Mucosa of descending colon (tissue), 3 donors: ENCODE measurements around the gene CLEC16A. TPM values are rescaled to one million over a fixed set of nuclear protein-coding genes. Genes with fewer than 3 reads are reported as not detected.
A peak's percentile ranks its signal among the peaks of the same experiment; 100 is the strongest.

ENCODE experiments used
- ATAC-seq: fragments of 200-7000 bp; cut with Tn5 transposase; one replicate; pipeline ENCODE4 v1.9.1; 2020; ENCODE audit warnings: mild to moderate bottlenecking, moderate library complexity
- DNase-seq, 3 donors: peaks; one replicate each; pipeline ENCODE4 v3.0.0-alpha.2; 2020
- H3K36me3 ChIP-seq: fragments of 200-600 bp; one replicate; pipeline ENCODE4 v1.8.0; 2021; ENCODE audit warnings: low read depth, mild to moderate bottlenecking
- H3K4me1 ChIP-seq: fragments of 200-600 bp; one replicate; pipeline ENCODE4 v1.8.0; 2021; ENCODE audit warnings: low read depth, mild to moderate bottlenecking
- H3K4me3 ChIP-seq: fragments of 200-600 bp; one replicate; pipeline ENCODE4 v1.8.0; 2021; ENCODE audit warnings: mild to moderate bottlenecking
- H3K9me3 ChIP-seq: fragments of 200-600 bp; one replicate; pipeline ENCODE4 v1.8.0; 2021; ENCODE audit warnings: mild to moderate bottlenecking
- CTCF ChIP-seq: fragments of 200-600 bp; IDR thresholded peaks from one replicate; pipeline ENCODE4 v1.8.0; 2022; ENCODE audit warnings: antibody characterized with exemption, mild to moderate bottlenecking
- intact Hi-C, 2 donors: fragments of 100-400 bp; cut with DNase I in 1 of 2; cut with micrococcal nuclease in 1 of 2; formaldehyde crosslinking; loops; one replicate each; pipeline versions ENCODE4 v1.11.0 to v1.11.1; 2022; cut with DNase I, micrococcal nuclease
- long read RNA-seq, 2 donors: library from polyadenylated mRNA; unstranded; transcript quantifications; one replicate each; pipeline ENCODE4 v2.0.0, GENCODE V29; 2019 to 2021
- total RNA-seq, 3 donors: library from RNA; stranded (reverse); fragmentation: NEBNext Ultra II Directional in 2 of 3; extraction: Animal tissue kit (Norgen Biotek cat#: 25700) in 2 of 3; gene quantifications; one replicate each; pipeline versions ENCODE4 v1.2.1 to v1.2.4, GENCODE V29; 2021 to 2023
- donor health status: DM: no; HTN: no; CAD: no; lungs with moderate emphysema.
- donor health status: DM: no; HTN: no; CAD: no.
- donor health status: DM: no; HTN: yes; CAD: no.

Gene CLEC16A
- 10 to 100 TPM; 30.3 to 38.1 (median 37.1) TPM for total RNA-seq
- long read RNA-seq, donor 1, partial matches to known transcripts = 7 of 21 reads
- long read RNA-seq, donor 1, other reads (novel, unspliced or antisense) = 14 of 21 reads
- long read RNA-seq, donor 2, partial matches to known transcripts = 2 of 11 reads
- long read RNA-seq, donor 2, other reads (novel, unspliced or antisense) = 9 of 11 reads

DNA sequence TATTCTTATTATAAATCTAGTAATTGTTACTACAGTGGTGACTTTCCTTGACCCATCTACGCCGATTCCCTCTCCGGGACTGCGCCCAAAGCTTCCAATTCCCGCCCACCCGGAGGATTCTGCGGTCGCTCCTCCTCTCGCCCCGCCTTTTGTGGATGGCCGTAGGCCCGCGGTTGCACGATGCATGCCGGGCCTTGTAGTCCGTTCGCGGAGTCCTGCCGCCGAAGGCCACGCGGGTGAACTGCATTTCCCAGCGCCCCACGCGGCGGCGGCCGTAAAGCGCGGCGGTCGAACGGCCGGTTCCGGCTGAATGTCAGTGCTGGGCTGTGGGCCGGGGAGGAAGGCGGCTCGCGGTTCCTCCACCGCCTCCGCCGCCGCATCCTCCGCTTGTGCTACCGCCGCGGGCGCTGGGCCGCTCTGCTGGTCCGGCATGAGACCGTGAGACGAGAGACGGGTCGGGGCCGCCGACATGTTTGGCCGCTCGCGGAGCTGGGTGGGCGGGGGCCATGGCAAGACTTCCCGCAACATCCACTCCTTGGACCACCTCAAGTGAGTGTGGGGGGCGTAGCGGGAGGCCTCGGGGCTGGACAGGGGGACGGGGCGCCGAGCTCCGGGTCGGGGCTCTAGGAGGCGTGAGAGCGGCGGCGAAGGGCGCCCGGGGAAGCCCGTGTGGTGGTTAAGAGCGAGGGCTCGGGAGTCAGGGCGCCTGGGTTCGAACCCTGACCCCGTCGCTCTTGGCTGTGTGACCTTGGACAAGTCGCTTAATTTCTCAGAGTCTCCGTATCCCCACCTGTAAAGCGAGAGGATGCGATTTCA lies at the start of gene CLEC16A:
Gene CLEC16A, plus strand, starts transcription at position 316 of the 816 bp plus-strand sequence. Its CDS starts 154 bp downstream, at position 470.
- H3K9me3 ChIP-seq = no peaks in the 10 kb centered on the region
- peak within 1 kb of the TSS; percentile 90 for H3K4me3 ChIP-seq
- H3K4me1 ChIP-seq = peaks cover 41% of the 10 kb centered on the region
- peak; percentile 83 for ATAC-seq
- peak; percentile 98 to 99 (median 98) for DNase-seq
- H3K36me3 ChIP-seq = no peaks in the 10 kb centered on the region
- TF ChIP-seq CTCF = peak; percentile 18
- intact Hi-C loops = no loop called here

- H3K4me1 ChIP-seq = no peaks in the 10 kb centered on the region
- peak in 2 of 3 donors; percentile 64 to 68 for DNase-seq
- no peaks in the 10 kb centered on the region for H3K9me3 ChIP-seq
- no peak overlapping the region for H3K4me3 ChIP-seq
- peak; percentile 37 for ATAC-seq
- intact Hi-C loops = no loop called here
- H3K36me3 ChIP-seq = no peaks in the 10 kb centered on the region
- no peak for TF ChIP-seq CTCF
Observed at GRCh38 chr16:10895053-10895946, 49.1 kb upstream of the CLEC16A start.

DNA sequence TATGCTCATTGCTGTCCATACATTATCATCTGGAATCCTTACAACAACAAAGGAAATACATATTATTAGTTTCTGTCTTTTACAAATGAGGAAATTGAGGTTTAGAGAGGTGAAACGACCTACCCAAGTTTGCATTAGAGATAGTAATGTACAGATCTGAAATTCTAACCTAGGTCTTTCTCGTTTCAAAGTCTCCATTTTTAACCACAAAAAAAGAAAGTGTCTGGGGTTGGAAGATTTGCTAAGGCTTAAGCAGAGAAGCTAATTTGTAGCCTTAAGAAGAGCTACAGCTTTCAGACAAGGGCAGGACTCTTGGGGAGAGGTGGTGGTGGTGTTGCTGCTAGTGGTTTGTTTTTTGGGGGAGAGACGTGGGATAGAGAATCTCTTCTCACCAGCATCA lies 48.2 kb upstream of the CLEC16A start:
- Histone ChIP-seq H3K4me3 (no peak overlapping the region), H3K36me3 (no peaks in the 10 kb centered on the region), H3K9me3 (no peaks in the 10 kb centered on the region), H3K4me1 (no peaks in the 10 kb centered on the region)
- intact Hi-C loops = no loop called here
- DNase-seq = no peak
- no peak for ATAC-seq
- TF ChIP-seq CTCF = no peak

DNA sequence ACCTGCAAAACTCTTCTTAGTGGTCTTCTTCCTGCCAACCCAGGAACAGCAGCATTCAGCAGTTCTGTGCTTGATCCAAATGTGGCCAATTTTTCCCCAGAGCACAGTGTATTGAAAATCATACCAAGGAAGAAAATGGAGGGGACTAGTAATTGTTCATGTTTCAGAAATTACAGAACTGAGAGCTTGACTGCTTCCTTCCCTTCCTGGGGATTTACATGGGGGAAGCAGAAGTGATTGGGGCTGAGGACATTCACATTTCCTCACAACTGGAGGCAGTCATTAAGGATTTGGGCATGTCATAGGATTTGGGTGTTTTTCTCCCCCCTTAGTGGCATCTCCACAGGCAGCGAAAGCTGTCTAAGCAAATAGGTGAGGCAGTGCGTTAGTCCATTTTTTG lies 47.6 kb upstream of the CLEC16A start:
- intact Hi-C loops = no loop called here
- DNase-seq (no peak), ATAC-seq (no peak)
- H3K36me3 ChIP-seq = no peaks in the 10 kb centered on the region
- no peaks in the 10 kb centered on the region for H3K9me3 ChIP-seq
- H3K4me1 ChIP-seq = no peaks in the 10 kb centered on the region
- TF ChIP-seq CTCF = no peak
- no peak overlapping the region for H3K4me3 ChIP-seq

GRCh38 chr16:10897134-10897533 lies 47.2 kb upstream of the CLEC16A start:
- no peaks in the 10 kb centered on the region for H3K9me3 ChIP-seq
- no peak overlapping the region for H3K4me3 ChIP-seq
- TF ChIP-seq CTCF = no peak
- no peaks in the 10 kb centered on the region for H3K36me3 ChIP-seq
- ATAC-seq (no peak), DNase-seq (no peak)
- intact Hi-C loops = no loop called here
- H3K4me1 ChIP-seq = no peaks in the 10 kb centered on the region
